Keratinocyte (primary cell): ENCODE measurements around the gene PFKFB4. TPM values are rescaled to one million over a fixed set of nuclear protein-coding genes. Genes with fewer than 3 reads are reported as not detected.

Source experiments
- DNase-seq: peaks from one replicate; pipeline ENCODE4 v3.0.0-alpha.2; 2011; ENCODE audit warnings: low read depth, missing footprints, low spot score
- FAIRE-seq: peaks from 2 replicates; lab custom pipeline; 2011; peaks lifted over from hg19 to GRCh38; lab: Jason Lieb, UNC
- H2AFZ ChIP-seq: 2 replicates; pipeline ENCODE4 v1.6.0; 2012; ENCODE audit warnings: low read length, control low read depth, inconsistent platforms; ENCODE audit not compliant: control insufficient read depth
- H3K27ac ChIP-seq: 2 replicates; pipeline ENCODE4 v1.5.1; 2011; ENCODE audit warnings: low read length; ENCODE audit not compliant: control insufficient read depth, insufficient read depth
- H3K27me3 ChIP-seq: 3 replicates; pipeline ENCODE4 v1.6.0; 2011; ENCODE audit warnings: low read length; ENCODE audit not compliant: control insufficient read depth, insufficient read depth; ENCODE audit errors: extremely low read depth
- H3K36me3 ChIP-seq, 2 experiments: 2 replicates in 1 of 2; 3 replicates in 1 of 2; pipeline ENCODE4 v1.5.1; 2011; ENCODE audit warnings: low read length in 2 of 2, mild to moderate bottlenecking in 1 of 2; ENCODE audit not compliant: control insufficient read depth in 2 of 2, insufficient read depth in 2 of 2; ENCODE audit errors: extremely low read depth in 1 of 2
- H3K4me1 ChIP-seq: 3 replicates; pipeline ENCODE4 v1.5.1; 2011; ENCODE audit warnings: low read length; ENCODE audit not compliant: control insufficient read depth, insufficient read depth; ENCODE audit errors: extremely low read depth
- H3K4me2 ChIP-seq: 3 replicates; pipeline ENCODE4 v1.6.0; 2011; ENCODE audit warnings: low read depth, low read length; ENCODE audit not compliant: control insufficient read depth, insufficient read depth; ENCODE audit errors: extremely low read depth
- H3K4me3 ChIP-seq, 3 experiments: fragments of 200-600 bp in 1 of 3; sonication (generic) in 1 of 3; 2 replicates in 2 of 3; 3 replicates in 1 of 3; pipeline ENCODE4 v1.5.1; 2011 to 2016; ENCODE audit warnings: low read length in 3 of 3, mild to moderate bottlenecking in 3 of 3, control low read depth in 2 of 3, inconsistent platforms in 1 of 3, low read depth in 1 of 3, mixed read lengths in 1 of 3, mixed run types in 1 of 3, moderate library complexity in 1 of 3; ENCODE audit not compliant: control insufficient read depth in 2 of 3, insufficient read depth in 2 of 3; ENCODE audit errors: extremely low read depth in 1 of 3
- H3K79me2 ChIP-seq: 2 replicates; pipeline ENCODE4 v1.6.0; 2012; ENCODE audit warnings: low read length; ENCODE audit not compliant: control insufficient read depth, insufficient read depth
- H3K9ac ChIP-seq: 3 replicates; pipeline ENCODE4 v1.6.0; 2011; ENCODE audit warnings: low read length; ENCODE audit not compliant: control insufficient read depth, insufficient read depth; ENCODE audit errors: extremely low read depth
- H3K9me1 ChIP-seq: 3 replicates; pipeline ENCODE4 v1.6.0; 2011; ENCODE audit warnings: low read length; ENCODE audit not compliant: control insufficient read depth, insufficient read depth; ENCODE audit errors: extremely low read depth
- H3K9me3 ChIP-seq: 2 replicates; pipeline ENCODE4 v1.5.1; 2012; ENCODE audit warnings: low read depth, low read length; ENCODE audit not compliant: control insufficient read depth
- H4K20me1 ChIP-seq: 3 replicates; pipeline ENCODE4 v1.6.0; 2011; ENCODE audit warnings: low read length; ENCODE audit not compliant: control insufficient read depth, insufficient read depth; ENCODE audit errors: extremely low read depth
- CTCF ChIP-seq, 3 experiments: IDR thresholded peaks in 1 of 3; conservative IDR thresholded peaks in 1 of 3; optimal IDR thresholded peaks in 1 of 3; 2 replicates in 2 of 3; 3 replicates in 1 of 3; pipeline versions ENCODE3 to v1.5.1; 2011; ENCODE audit warnings: low read length in 3 of 3, mild to moderate bottlenecking in 3 of 3, moderate library complexity in 2 of 3, control low read depth in 1 of 3, inconsistent platforms in 1 of 3; ENCODE audit not compliant: insufficient read depth in 2 of 3; ENCODE audit errors: extremely low read depth in 1 of 3
- EZH2 ChIP-seq: IDR thresholded peaks from one replicate; pipeline ENCODE4 v1.6.1; 2012; ENCODE audit warnings: inconsistent platforms, mild to moderate bottlenecking, low read length, moderate library complexity
- dilution Hi-C: fragments of 300-500 bp; cut with MboI; formaldehyde crosslinking; loops from one replicate; pipeline ENCODE4 v1.7.0; 2020; ENCODE audit warnings: low sequenced_read_pairs; ENCODE audit not compliant: extremely low pct_ligation_motif_present
- polyA plus RNA-seq, 5 experiments: library from polyadenylated mRNA; depleted of rRNA in 3 of 5; stranded (reverse) in 3 of 5; stranded (forward) in 1 of 5; unstranded in 1 of 5; fragments of >200 nt; gene quantifications; 1 replicate in 1 of 5; 2 replicates in 3 of 5; 3 replicates in 1 of 5; pipeline versions ENCODE4 v1.2.1 to v1.2.3, GENCODE V29; 2011 to 2012; ENCODE audit warnings: missing spikeins in 2 of 5, low read depth in 1 of 5, low replicate concordance in 1 of 5

PFKFB4 gene
- polyA plus RNA-seq, 1 donor (not counting 4 experiments of a cell fraction or from before 2014, with no cell fraction given) = 15.1 TPM

DNA sequence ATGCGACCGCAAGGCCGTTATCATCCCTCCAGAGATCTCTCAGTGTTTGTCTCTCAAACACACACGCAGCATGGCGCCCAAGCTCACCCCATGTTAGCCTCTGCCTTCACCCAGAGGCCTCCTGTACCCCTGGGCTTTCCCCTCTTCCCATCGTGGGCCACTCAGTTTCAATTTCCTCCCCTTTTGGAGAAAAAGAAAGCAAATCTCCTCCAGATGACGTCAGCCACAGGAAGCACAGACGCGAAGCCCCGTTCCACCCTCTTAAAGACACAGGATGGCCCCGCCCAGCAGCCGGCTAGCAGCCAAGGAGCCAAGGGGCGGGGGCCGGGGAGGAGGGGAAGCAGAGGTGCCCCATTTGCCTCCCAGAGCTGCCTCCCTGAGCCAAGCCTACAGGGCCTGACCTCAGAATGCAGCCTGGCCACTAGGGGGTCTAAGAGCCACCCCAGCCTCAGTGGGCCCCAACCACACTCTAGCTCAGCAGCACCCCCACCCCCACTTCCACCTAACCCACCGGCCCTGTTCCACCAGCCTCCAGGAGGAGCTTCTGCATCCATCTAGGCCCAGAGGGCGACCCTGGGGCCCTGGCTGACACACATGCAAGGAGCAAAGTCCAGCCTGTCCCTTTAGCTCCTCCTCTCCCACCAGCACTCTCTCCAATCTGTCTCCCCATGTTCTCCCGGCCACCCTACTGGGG, 83.5 kb downstream of the PFKFB4 start:
- dilution Hi-C loops = no loop called here

DNA sequence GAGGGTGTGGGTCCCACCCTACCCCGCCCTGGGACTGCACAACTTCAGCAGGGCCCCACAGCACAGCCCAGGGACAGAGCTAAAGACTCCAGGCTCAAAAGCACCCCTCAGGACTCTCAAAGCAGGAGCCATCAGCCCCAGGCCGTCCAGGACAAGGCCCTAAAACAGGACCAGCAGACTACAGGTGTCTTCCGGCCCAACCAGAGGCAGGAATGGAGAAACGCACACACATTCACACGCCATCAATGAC, 84.0 kb downstream of the PFKFB4 start:
- Histone ChIP-seq H3K36me3 (peaks cover 6 to 12% of the 10 kb centered on the region in 2 experiments), H3K4me1 (peaks cover 19% of the 10 kb centered on the region), H3K79me2 (peaks cover 41% of the 10 kb centered on the region), H3K9me3 (no peaks in the 10 kb centered on the region), H3K4me3 (peak overlapping the region; percentile 64 to 95 (median 80)), H3K9me1 (no peaks in the 10 kb centered on the region), H2AFZ (peak overlapping the region; percentile 72), H3K27me3 (no peaks in the 10 kb centered on the region), H3K9ac (peak overlapping the region; percentile 96), H3K4me2 (peak overlapping the region; percentile 79), H4K20me1 (no peaks in the 10 kb centered on the region), H3K27ac (peak overlapping the region; percentile 96)
- TF ChIP-seq CTCF (optimal IDR thresholded peaks at IDR 0.05 in 1 of 3, IDR thresholded peaks at IDR 0.05 in 1 of 3, conservative IDR thresholded peaks at IDR 0.05 in 1 of 3; ENCODE audit: extremely low read depth in 1 of 3, insufficient read depth in 2 of 3, low read length in 3 of 3) (no peak), EZH2 (no peak)
- DNase-seq (no peak), FAIRE-seq (no peak)
- dilution Hi-C loops = no loop called here

More for the DNA sequence above, 83.5 kb downstream of the PFKFB4 start:
- no peaks in the 10 kb centered on the region for H3K9me3 ChIP-seq
- peaks cover 14% of the 10 kb centered on the region for H3K4me1 ChIP-seq
- peak overlapping the region; percentile 96 for H3K9ac ChIP-seq
- no peaks in the 10 kb centered on the region for H3K9me1 ChIP-seq
- H2AFZ ChIP-seq = peak overlapping the region; percentile 72
- peak overlapping the region; percentile 96 for H3K27ac ChIP-seq
- DNase-seq (peak; percentile 66), FAIRE-seq (peak; percentile 83)
- peaks cover 36% of the 10 kb centered on the region for H3K79me2 ChIP-seq
- H3K4me2 ChIP-seq = peak overlapping the region; percentile 79
- peaks cover 6 to 8% of the 10 kb centered on the region in 2 experiments for H3K36me3 ChIP-seq
- H3K4me3 ChIP-seq = peak overlapping the region; percentile 64 to 95 (median 80)
- H4K20me1 ChIP-seq = no peaks in the 10 kb centered on the region
- no peaks in the 10 kb centered on the region for H3K27me3 ChIP-seq
- peak in 2 of 3 experiments; percentile 27 to 30 for TF ChIP-seq CTCF (optimal IDR thresholded peaks at IDR 0.05 in 1 of 3, IDR thresholded peaks at IDR 0.05 in 1 of 3, conservative IDR thresholded peaks at IDR 0.05 in 1 of 3; ENCODE audit: extremely low read depth in 1 of 3, insufficient read depth in 2 of 3, low read length in 3 of 3)
- no peak for TF ChIP-seq EZH2
